Fibroblast of pulmonary artery (primary cell): ENCODE results near the gene LRP2BP.

Experiments used
- DNase-seq: peaks from one replicate; pipeline ENCODE4 v3.0.0-alpha.2; 2010; ENCODE audit warnings: low read depth
- H3K4me3 ChIP-seq: replicated peaks from 2 replicates; pipeline ENCODE4 v1.5.1; 2011; ENCODE audit warnings: low read depth, mild to moderate bottlenecking, control low read depth, low read length, moderate library complexity
- TF ChIP-seq, protein P1 (sequence below): IDR thresholded peaks from 2 replicates; pipeline ENCODE4 v1.5.1; 2011; ENCODE audit warnings: mild to moderate bottlenecking, control low read depth, low read length, inconsistent platforms; ENCODE audit errors: missing control alignments

LRP2BP gene

DNA sequence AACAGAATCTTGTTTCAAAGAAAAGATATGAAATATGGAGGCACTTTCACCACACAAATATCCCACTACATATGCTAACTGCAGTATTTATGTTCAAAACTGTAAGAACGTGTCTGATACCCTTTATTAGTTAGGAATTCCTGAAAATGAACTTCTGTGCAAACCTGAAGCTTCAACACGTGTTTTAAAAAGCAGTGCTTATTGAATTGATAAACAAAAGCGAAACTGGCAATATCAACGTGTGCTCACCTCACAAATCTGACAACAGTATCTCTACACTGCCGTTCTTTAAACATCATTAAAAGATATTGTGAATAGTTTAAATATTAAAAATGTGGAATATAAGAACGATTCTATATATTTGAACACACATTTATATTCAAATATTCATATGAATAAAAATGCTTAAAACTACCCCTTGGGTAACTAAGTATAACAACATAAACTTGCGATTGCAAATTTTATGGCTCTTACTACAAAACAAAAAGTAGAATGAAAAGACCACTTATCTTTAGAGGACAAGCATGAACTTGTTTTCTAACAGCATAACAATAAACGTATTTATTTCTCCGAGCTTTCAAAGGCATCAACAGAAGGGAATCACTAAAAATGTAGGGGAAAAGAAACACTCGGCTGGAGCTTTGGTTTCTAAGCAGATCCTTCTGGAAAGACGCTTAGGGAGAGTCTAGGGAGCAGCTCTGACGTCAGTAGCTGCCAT is at the start of gene LRP2BP:
Gene LRP2BP (minus strand): TSS at position 687 of the 718 bp plus-strand sequence. CDS start 17,738 bp downstream, outside the sequence.
- H3K4me3 ChIP-seq = peak within 1 kb of the TSS; percentile 70
- TF ChIP-seq, protein P1, sequence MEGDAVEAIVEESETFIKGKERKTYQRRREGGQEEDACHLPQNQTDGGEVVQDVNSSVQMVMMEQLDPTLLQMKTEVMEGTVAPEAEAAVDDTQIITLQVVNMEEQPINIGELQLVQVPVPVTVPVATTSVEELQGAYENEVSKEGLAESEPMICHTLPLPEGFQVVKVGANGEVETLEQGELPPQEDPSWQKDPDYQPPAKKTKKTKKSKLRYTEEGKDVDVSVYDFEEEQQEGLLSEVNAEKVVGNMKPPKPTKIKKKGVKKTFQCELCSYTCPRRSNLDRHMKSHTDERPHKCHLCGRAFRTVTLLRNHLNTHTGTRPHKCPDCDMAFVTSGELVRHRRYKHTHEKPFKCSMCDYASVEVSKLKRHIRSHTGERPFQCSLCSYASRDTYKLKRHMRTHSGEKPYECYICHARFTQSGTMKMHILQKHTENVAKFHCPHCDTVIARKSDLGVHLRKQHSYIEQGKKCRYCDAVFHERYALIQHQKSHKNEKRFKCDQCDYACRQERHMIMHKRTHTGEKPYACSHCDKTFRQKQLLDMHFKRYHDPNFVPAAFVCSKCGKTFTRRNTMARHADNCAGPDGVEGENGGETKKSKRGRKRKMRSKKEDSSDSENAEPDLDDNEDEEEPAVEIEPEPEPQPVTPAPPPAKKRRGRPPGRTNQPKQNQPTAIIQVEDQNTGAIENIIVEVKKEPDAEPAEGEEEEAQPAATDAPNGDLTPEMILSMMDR = no peak
- DNase-seq = peak; percentile 97

DNA sequence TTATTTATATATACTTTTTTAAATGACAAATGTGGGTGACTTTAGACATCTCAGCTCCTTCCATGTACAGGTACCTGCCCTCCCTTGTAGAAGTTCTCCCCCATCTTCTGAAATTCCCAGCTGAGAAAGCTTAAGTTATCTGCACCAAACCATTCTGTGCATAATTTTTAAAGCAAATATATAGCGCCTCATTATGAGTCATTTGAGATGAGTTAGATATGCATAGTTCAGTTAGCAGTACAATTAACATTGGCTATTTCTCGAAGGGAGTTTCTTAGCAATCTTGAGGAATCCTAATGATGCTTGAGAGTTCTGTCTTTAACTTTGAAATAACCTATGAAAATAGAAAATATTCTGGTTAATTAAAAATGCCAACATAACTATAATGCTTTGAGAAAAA is 49.5 kb upstream of the LRP2BP start:
- H3K4me3 ChIP-seq = no peak overlapping the region
- no peak for DNase-seq
- TF ChIP-seq, protein P1 = no peak

DNA sequence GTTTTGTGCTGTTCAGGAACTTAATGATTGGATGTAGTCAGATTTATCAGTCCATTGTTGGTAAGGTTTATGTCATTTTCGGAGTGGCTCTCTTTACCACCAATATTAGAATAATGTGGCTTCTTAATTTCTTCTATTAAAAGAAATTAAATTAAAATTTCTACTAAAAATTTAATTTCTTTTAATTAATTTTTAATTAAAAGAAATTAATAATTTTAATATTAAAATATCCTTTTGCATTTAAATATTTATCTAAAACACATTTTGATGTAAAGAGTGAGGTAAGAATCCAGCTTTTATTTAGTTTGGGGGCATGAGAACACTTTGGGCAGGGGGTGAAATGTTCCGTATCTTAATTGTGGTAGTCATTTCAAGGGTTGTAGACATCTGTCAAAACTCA is 45.8 kb upstream of the LRP2BP start:
- TF ChIP-seq, protein P1 = no peak
- no peak for DNase-seq

DNA sequence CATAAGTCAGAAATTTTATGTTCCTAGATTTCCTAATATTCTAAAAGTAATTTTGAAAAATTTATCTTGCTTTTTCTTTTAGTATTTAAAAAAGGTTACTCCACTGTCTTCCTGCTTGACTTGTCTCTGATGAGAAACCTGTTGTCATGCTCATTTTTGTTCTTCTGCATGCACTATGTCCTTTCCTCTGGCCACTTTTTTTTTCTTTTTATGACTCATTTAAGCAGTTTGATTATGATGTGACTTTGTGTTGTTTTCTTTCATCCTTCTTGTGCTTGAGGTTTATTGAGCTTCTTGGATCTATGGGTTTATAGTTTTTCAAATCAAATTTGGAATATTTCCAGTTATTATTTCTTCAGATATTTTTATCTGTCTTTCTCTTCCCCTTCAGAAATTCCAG is 42.1 kb upstream of the LRP2BP start:
- no peak for DNase-seq
- H3K4me3 ChIP-seq = no peak overlapping the region
- TF ChIP-seq, protein P1 = no peak

More for the DNA sequence above, 45.8 kb upstream of the LRP2BP start:
- H3K4me3 ChIP-seq = no peak overlapping the region

DNA sequence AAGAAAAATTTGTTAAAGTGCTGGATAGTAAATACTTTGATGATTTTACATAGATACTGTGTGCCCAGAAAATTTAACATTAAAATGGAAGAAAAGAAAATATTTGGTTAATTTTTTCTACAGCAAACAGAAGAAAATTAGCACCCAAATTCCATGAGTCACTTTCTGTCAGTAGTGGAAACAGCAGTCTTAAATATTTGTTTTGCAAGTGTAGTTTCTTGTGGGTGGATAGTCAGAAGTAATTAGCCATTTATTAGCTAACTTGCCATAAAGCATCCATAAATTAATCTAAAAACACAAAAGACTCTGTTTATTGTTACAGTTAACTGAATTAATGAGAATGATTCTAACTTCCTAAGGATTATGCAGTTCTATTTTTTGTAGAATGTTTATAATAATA is 39.7 kb upstream of the LRP2BP start:
- no peak for DNase-seq
- TF ChIP-seq, protein P1 = no peak

DNA sequence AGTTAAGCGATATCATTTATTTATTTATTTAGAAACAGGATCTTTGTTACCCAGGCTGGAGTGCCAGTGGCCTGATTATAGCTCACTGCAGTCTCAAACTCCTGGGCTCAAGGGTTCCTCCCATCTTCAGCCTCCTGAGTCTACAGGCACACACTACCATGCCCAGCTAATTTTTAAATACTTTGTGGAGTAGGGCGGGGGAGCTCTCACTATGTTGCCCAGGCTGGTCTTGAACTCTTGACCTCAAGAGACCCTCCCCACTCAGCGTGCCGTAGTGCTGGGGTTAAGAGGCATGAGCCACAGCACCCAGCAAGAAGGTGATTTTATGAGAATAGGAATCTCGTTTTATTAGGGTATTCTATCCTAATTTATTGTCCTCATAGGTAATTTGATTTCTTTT is 33.9 kb upstream of the LRP2BP start:
- no peak for DNase-seq
- TF ChIP-seq, protein P1 = no peak
- no peak overlapping the region for H3K4me3 ChIP-seq

More for the DNA sequence above, 39.7 kb upstream of the LRP2BP start:
- H3K4me3 ChIP-seq = no peak overlapping the region
